ENCODE measurements around the gene LEPROT. TPM values are rescaled to one million over a fixed set of nuclear protein-coding genes. Genes with fewer than 3 reads are reported as not detected.

LEPROT gene
- total and polyA plus RNA-seq, 2 donors from 2014 or later = 67.6 to 160 TPM

GRCh38 chr1:65412256-65412983, 8.0 kb upstream of the LEPROT start:
- H3K9ac ChIP-seq (ENCODE audit: low read length in 3 of 3) = no peak overlapping the region
- H3K27me3 ChIP-seq (ENCODE audit: control insufficient read depth, insufficient read depth, low read length) = no peaks in the 10 kb centered on the region
- TF ChIP-seq CTCF (IDR thresholded peaks at IDR 0.05; ENCODE audit: borderline replicate concordance, extremely low read depth, insufficient read depth) = no peak
- FAIRE-seq = no peak
- DNase-seq = no peak
- H3K9me3 ChIP-seq (ENCODE audit: control insufficient read depth in 2 of 3, insufficient read depth in 1 of 3, low read length in 3 of 3) = no peaks in the 10 kb centered on the region
- intact Hi-C loops (cut with DNase I) = no loop called here
- peaks cover 0 to 30% (median 5%) of the 10 kb centered on the region in 3 donors for H3K4me1 ChIP-seq (ENCODE audit: control insufficient read depth in 2 of 3, insufficient read depth in 2 of 3, low read depth in 1 of 3, low read length in 3 of 3)
- no peak overlapping the region for H3K27ac ChIP-seq (ENCODE audit: low read depth in 2 of 2, low read length in 2 of 2)
- H3K36me3 ChIP-seq (ENCODE audit: control insufficient read depth in 2 of 3, insufficient read depth in 3 of 3, low read length in 3 of 3) = no peaks in the 10 kb centered on the region
- H3K4me3 ChIP-seq (ENCODE audit: low read length in 3 of 3) = no peak overlapping the region

- DNase-seq (no peak), FAIRE-seq (no peak)
- peaks cover 0 to 30% (median 7%) of the 10 kb centered on the region in 3 donors for H3K4me1 ChIP-seq (ENCODE audit: control insufficient read depth in 2 of 3, insufficient read depth in 2 of 3, low read depth in 1 of 3, low read length in 3 of 3)
- no peak overlapping the region for H3K27ac ChIP-seq (ENCODE audit: low read depth in 2 of 2, low read length in 2 of 2)
- H3K27me3 ChIP-seq (ENCODE audit: control insufficient read depth, insufficient read depth, low read length) = no peaks in the 10 kb centered on the region
- no peaks in the 10 kb centered on the region for H3K36me3 ChIP-seq (ENCODE audit: control insufficient read depth in 2 of 3, insufficient read depth in 3 of 3, low read length in 3 of 3)
- no peak overlapping the region for H3K9ac ChIP-seq (ENCODE audit: low read length in 3 of 3)
- intact Hi-C loops (cut with DNase I) = no loop called here
- no peak for TF ChIP-seq CTCF (IDR thresholded peaks at IDR 0.05; ENCODE audit: borderline replicate concordance, extremely low read depth, insufficient read depth)
- no peaks in the 10 kb centered on the region for H3K9me3 ChIP-seq (ENCODE audit: control insufficient read depth in 2 of 3, insufficient read depth in 1 of 3, low read length in 3 of 3)
- no peak overlapping the region for H3K4me3 ChIP-seq (ENCODE audit: low read length in 3 of 3)
Observed at GRCh38 chr1:65412984-65413375, 7.5 kb upstream of the LEPROT start.

GRCh38 chr1:65414538-65414937, 5.9 kb upstream of the LEPROT start:
- Histone ChIP-seq H3K4me3 (ENCODE audit: low read length in 3 of 3) (no peak overlapping the region), H3K9me3 (ENCODE audit: control insufficient read depth in 2 of 3, insufficient read depth in 1 of 3, low read length in 3 of 3) (no peaks in the 10 kb centered on the region), H3K27ac (ENCODE audit: low read depth in 2 of 2, low read length in 2 of 2) (no peak overlapping the region), H3K36me3 (ENCODE audit: control insufficient read depth in 2 of 3, insufficient read depth in 3 of 3, low read length in 3 of 3) (no peaks in the 10 kb centered on the region), H3K27me3 (ENCODE audit: control insufficient read depth, insufficient read depth, low read length) (no peaks in the 10 kb centered on the region), H3K4me1 (ENCODE audit: control insufficient read depth in 2 of 3, insufficient read depth in 2 of 3, low read depth in 1 of 3, low read length in 3 of 3) (peaks cover 0 to 35% (median 8%) of the 10 kb centered on the region in 3 donors), H3K9ac (ENCODE audit: low read length in 3 of 3) (no peak overlapping the region)
- intact Hi-C loops (cut with DNase I) = no loop called here
- no peak for DNase-seq
- no peak for TF ChIP-seq CTCF (IDR thresholded peaks at IDR 0.05; ENCODE audit: borderline replicate concordance, extremely low read depth, insufficient read depth)
- peak; percentile 90 for FAIRE-seq

All from kidney (tissue), 14 donors.